WTC11 (cell line): ENCODE data around the gene ZPR1. TPM values are rescaled to one million over a fixed set of nuclear protein-coding genes. Genes with fewer than 3 reads are reported as not detected.

Source experiments
- ATAC-seq: fragments of 200-7000 bp; cut with Tn5 transposase; 2 replicates; pipeline ENCODE4 v1.10.0; 2021; ENCODE audit warnings: mild to moderate bottlenecking, moderate library complexity
- CTCF ChIA-PET: fragments of 300-600 bp; sonication (Branson Sonifier 250); formaldehyde crosslinking; loops from one replicate; lab custom pipeline; 2021; ENCODE audit warnings: antibody characterized with exemption; lab: Charles Lee
- POLR2A ChIA-PET: fragments of 350-600 bp; sonication (Branson Sonifier 250); formaldehyde crosslinking; loops from one replicate; lab custom pipeline; 2021; ENCODE audit warnings: antibody characterized with exemption; lab: Charles Lee
- DNase-seq: peaks from one replicate; pipeline ENCODE4 v3.0.0; 2021; ENCODE audit warnings: low spot score
- H3K27ac Mint-ChIP-seq: 2 replicates; pipeline ENCODE4 v1.8.0; 2021; ENCODE audit warnings: mixed read lengths
- H3K27me3 Mint-ChIP-seq: 2 replicates; pipeline ENCODE4 v1.8.0; 2021; ENCODE audit warnings: low read depth, mild to moderate bottlenecking, moderate library complexity, mixed read lengths
- H3K36me3 Mint-ChIP-seq: 2 replicates; pipeline ENCODE4 v1.8.0; 2021; ENCODE audit warnings: mixed read lengths
- H3K4me1 Mint-ChIP-seq: 2 replicates; pipeline ENCODE4 v1.8.0; 2022; ENCODE audit warnings: mixed read lengths
- H3K4me3 Mint-ChIP-seq: 2 replicates; pipeline ENCODE4 v1.8.0; 2021; ENCODE audit warnings: mild to moderate bottlenecking, moderate library complexity, mixed read lengths
- H3K9me3 Mint-ChIP-seq: 2 replicates; pipeline ENCODE4 v1.8.0; 2021; ENCODE audit warnings: mixed read lengths
- CBFB ChIP-seq: sonication (generic); formaldehyde crosslinking; IDR thresholded peaks from 2 replicates; pipeline ENCODE4 v1.8.1; 2022; ENCODE audit warnings: mild to moderate bottlenecking, low read depth, missing genetic modification reagents
- ETV6 ChIP-seq: sonication (generic); formaldehyde crosslinking; IDR thresholded peaks from 2 replicates; pipeline ENCODE4 v1.8.1; 2022; ENCODE audit warnings: mild to moderate bottlenecking, missing genetic modification reagents
- GABPB1 ChIP-seq: sonication (generic); formaldehyde crosslinking; IDR thresholded peaks from 2 replicates; pipeline ENCODE4 v1.8.1; 2023; ENCODE audit warnings: mild to moderate bottlenecking, missing genetic modification reagents
- HMGA2 ChIP-seq: fragments of 250-450 bp; sonication (Bioruptor Pico); IDR thresholded peaks from 2 replicates; pipeline ENCODE4 v1.4.0; 2021; ENCODE audit warnings: mild to moderate bottlenecking, moderate library complexity
- JAZF1 ChIP-seq: fragments of 250-450 bp; sonication (Bioruptor Pico); IDR thresholded peaks from 2 replicates; pipeline ENCODE4 v1.9.0; 2021; ENCODE audit warnings: moderate library complexity, mild to moderate bottlenecking, inconsistent platforms
- JUN ChIP-seq: sonication (generic); formaldehyde crosslinking; IDR thresholded peaks from 2 replicates; pipeline ENCODE4 v1.8.0; 2023; ENCODE audit warnings: mild to moderate bottlenecking, missing genetic modification reagents
- KAT7 ChIP-seq: sonication (generic); formaldehyde crosslinking; IDR thresholded peaks from 2 replicates; pipeline ENCODE4 v1.8.1; 2023; ENCODE audit warnings: missing genetic modification reagents, mild to moderate bottlenecking, borderline replicate concordance
- NFATC4 ChIP-seq: fragments of 250-450 bp; sonication (Bioruptor Pico); IDR thresholded peaks from 2 replicates; pipeline ENCODE4 v1.9.0; 2021; ENCODE audit warnings: mild to moderate bottlenecking
- NR3C1 ChIP-seq: sonication (generic); formaldehyde crosslinking; conservative IDR thresholded peaks from 2 replicates; pipeline ENCODE4 v1.8.1; 2023; ENCODE audit warnings: low read depth, mild to moderate bottlenecking, missing genetic modification reagents
- RORB ChIP-seq: fragments of 250-450 bp; sonication (Bioruptor Pico); IDR thresholded peaks from 2 replicates; pipeline ENCODE4 v1.9.0; 2021; ENCODE audit warnings: mild to moderate bottlenecking
- total RNA-seq: library from RNA; stranded (reverse); gene quantifications from 3 replicates; pipeline ENCODE4 v1.2.3, GENCODE V29; 2021
- TF ChIP-seq, protein P1 (sequence below): sonication (generic); formaldehyde crosslinking; IDR thresholded peaks from 2 replicates; pipeline ENCODE4 v1.8.0; 2023; ENCODE audit warnings: mild to moderate bottlenecking, missing genetic modification reagents
- TF ChIP-seq, protein P2 (sequence below): sonication (generic); formaldehyde crosslinking; IDR thresholded peaks from 2 replicates; pipeline ENCODE4 v1.8.1; 2023; ENCODE audit warnings: mild to moderate bottlenecking, missing genetic modification reagents
- TF ChIP-seq, protein P3 (sequence below): sonication (generic); formaldehyde crosslinking; IDR thresholded peaks from 2 replicates; pipeline ENCODE4 v1.8.1; 2022; ENCODE audit warnings: missing genetic modification reagents, borderline replicate concordance
- TF ChIP-seq, protein P4 (sequence below): sonication (generic); formaldehyde crosslinking; IDR thresholded peaks from 2 replicates; pipeline ENCODE4 v1.8.0; 2022; ENCODE audit warnings: mild to moderate bottlenecking, missing genetic modification reagents
- TF ChIP-seq, protein P5 (sequence below): fragments of 250-450 bp; sonication (Bioruptor Pico); IDR thresholded peaks from 2 replicates; pipeline ENCODE4 v1.8.0; 2021; ENCODE audit warnings: mild to moderate bottlenecking
- TF ChIP-seq, protein P6 (sequence below): sonication (generic); formaldehyde crosslinking; IDR thresholded peaks from 2 replicates; pipeline ENCODE4 v1.8.0; 2023; ENCODE audit warnings: missing genetic modification reagents, mild to moderate bottlenecking, borderline replicate concordance

ZPR1 gene
- total RNA-seq, 1 experiment from 2014 or later = 59.6 TPM

DNA sequence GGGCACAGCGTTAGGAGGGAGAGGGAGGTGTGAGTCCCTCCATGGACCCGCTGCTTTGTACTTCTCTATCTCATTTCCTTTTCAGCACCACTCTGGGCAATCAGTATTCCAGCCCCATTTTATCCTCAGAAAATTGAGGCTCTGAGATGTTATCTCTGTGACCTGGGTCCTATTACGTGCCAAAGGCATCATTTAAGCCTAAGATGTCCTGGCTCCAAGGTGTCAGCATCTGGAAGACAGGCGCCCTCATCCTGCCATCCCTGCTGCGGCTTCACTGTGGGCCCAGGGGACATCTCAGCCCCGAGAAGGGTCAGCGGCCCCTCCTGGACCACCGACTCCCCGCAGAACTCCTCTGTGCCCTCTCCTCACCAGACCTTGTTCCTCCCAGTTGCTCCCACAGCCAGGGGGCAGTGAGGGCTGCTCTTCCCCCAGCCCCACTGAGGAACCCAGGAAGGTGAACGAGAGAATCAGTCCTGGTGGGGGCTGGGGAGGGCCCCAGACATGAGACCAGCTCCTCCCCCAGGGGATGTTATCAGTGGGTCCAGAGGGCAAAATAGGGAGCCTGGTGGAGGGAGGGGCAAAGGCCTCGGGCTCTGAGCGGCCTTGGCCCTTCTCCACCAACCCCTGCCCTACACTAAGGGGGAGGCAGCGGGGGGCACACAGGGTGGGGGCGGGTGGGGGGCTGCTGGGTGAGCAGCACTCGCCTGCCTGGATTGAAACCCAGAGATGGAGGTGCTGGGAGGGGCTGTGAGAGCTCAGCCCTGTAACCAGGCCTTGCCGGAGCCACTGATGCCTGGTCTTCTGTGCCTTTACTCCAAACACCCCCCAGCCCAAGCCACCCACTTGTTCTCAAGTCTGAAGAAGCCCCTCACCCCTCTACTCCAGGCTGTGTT, 41.1 kb upstream of the ZPR1 start:
- no peaks in the 10 kb centered on the region for H3K36me3 Mint-ChIP-seq
- no peak overlapping the region for H3K4me3 Mint-ChIP-seq
- no peaks in the 10 kb centered on the region; the same call in 1 of the 2 replicates for H3K27me3 Mint-ChIP-seq
- CTCF ChIA-PET = interaction anchor here (0.8 to 1.7 kb wide), 4 partner anchors 13 to 277 kb away, joined by 3 to 10 read pairs (median 3); partner anchors contain the start of gene APOA5
- H3K9me3 Mint-ChIP-seq = peaks cover 3% of the 10 kb centered on the region; the same call in 1 of the 2 replicates
- no peaks in the 10 kb centered on the region for H3K4me1 Mint-ChIP-seq
- H3K27ac Mint-ChIP-seq = no peak overlapping the region
- DNase-seq (no peak), ATAC-seq (no peak; the same call in none of the 2 replicates)
- POLR2A ChIA-PET = no interaction called here
- TF ChIP-seq, protein P1, sequence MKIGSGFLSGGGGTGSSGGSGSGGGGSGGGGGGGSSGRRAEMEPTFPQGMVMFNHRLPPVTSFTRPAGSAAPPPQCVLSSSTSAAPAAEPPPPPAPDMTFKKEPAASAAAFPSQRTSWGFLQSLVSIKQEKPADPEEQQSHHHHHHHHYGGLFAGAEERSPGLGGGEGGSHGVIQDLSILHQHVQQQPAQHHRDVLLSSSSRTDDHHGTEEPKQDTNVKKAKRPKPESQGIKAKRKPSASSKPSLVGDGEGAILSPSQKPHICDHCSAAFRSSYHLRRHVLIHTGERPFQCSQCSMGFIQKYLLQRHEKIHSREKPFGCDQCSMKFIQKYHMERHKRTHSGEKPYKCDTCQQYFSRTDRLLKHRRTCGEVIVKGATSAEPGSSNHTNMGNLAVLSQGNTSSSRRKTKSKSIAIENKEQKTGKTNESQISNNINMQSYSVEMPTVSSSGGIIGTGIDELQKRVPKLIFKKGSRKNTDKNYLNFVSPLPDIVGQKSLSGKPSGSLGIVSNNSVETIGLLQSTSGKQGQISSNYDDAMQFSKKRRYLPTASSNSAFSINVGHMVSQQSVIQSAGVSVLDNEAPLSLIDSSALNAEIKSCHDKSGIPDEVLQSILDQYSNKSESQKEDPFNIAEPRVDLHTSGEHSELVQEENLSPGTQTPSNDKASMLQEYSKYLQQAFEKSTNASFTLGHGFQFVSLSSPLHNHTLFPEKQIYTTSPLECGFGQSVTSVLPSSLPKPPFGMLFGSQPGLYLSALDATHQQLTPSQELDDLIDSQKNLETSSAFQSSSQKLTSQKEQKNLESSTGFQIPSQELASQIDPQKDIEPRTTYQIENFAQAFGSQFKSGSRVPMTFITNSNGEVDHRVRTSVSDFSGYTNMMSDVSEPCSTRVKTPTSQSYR (CRISPR knock-in tag) = no peak
- TF ChIP-seq CBFB (CRISPR knock-in tag) = no peak
- peak; percentile 75 for TF ChIP-seq GABPB1 (CRISPR knock-in tag)
- TF ChIP-seq, protein P2, sequence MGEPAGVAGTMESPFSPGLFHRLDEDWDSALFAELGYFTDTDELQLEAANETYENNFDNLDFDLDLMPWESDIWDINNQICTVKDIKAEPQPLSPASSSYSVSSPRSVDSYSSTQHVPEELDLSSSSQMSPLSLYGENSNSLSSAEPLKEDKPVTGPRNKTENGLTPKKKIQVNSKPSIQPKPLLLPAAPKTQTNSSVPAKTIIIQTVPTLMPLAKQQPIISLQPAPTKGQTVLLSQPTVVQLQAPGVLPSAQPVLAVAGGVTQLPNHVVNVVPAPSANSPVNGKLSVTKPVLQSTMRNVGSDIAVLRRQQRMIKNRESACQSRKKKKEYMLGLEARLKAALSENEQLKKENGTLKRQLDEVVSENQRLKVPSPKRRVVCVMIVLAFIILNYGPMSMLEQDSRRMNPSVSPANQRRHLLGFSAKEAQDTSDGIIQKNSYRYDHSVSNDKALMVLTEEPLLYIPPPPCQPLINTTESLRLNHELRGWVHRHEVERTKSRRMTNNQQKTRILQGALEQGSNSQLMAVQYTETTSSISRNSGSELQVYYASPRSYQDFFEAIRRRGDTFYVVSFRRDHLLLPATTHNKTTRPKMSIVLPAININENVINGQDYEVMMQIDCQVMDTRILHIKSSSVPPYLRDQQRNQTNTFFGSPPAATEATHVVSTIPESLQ (CRISPR knock-in tag) = no peak

DNA sequence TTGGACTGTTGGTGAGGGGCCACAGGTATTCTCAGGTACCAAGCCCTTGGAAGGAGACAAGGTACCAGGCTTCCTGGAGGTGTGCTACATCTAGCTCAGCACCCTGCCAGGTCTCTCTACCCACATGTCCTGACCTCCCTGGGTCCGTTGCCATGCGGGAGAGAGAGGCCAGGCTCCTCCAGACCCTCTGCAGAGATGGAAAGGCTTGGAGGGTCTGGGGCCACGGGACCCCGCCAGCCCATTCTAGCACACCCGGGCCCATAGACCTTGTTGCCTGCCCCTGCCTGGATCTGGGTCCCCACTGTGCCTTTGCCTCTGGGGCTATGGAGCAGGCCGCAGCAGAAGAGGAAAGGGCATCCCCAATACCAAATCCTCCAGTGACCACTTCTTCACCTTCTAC, 39.6 kb upstream of the ZPR1 start:
- CTCF ChIA-PET = interaction anchor here (1.2 to 1.5 kb wide), 2 partner anchors 8 to 36 kb away, joined by 5 to 6 read pairs; partner anchors contain the start of gene APOA5
- POLR2A ChIA-PET = no interaction called here
- H3K27ac Mint-ChIP-seq = no peak overlapping the region
- H3K4me1 Mint-ChIP-seq = no peaks in the 10 kb centered on the region
- H3K4me3 Mint-ChIP-seq = no peak overlapping the region
- DNase-seq = no peak
- peaks cover 3% of the 10 kb centered on the region; the same call in 1 of the 2 replicates for H3K9me3 Mint-ChIP-seq
- no peaks in the 10 kb centered on the region for H3K36me3 Mint-ChIP-seq
- no peaks in the 10 kb centered on the region; the same call in 1 of the 2 replicates for H3K27me3 Mint-ChIP-seq
- no peak for ATAC-seq
- TF ChIP-seq NFATC4 (CRISPR knock-in tag) = no peak
- TF ChIP-seq ETV6 (CRISPR knock-in tag) = no peak
- no peak for TF ChIP-seq JAZF1
- TF ChIP-seq JUN (CRISPR knock-in tag) = no peak
- no peak for TF ChIP-seq NR3C1 (CRISPR knock-in tag)
- TF ChIP-seq, protein P3, sequence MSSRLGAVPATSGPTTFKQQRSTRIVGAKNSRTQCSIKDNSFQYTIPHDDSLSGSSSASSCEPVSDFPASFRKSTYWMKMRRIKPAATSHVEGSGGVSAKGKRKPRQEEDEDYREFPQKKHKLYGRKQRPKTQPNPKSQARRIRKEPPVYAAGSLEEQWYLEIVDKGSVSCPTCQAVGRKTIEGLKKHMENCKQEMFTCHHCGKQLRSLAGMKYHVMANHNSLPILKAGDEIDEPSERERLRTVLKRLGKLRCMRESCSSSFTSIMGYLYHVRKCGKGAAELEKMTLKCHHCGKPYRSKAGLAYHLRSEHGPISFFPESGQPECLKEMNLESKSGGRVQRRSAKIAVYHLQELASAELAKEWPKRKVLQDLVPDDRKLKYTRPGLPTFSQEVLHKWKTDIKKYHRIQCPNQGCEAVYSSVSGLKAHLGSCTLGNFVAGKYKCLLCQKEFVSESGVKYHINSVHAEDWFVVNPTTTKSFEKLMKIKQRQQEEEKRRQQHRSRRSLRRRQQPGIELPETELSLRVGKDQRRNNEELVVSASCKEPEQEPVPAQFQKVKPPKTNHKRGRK = no peak
- TF ChIP-seq KAT7 (CRISPR knock-in tag) = no peak
- TF ChIP-seq, protein P4, sequence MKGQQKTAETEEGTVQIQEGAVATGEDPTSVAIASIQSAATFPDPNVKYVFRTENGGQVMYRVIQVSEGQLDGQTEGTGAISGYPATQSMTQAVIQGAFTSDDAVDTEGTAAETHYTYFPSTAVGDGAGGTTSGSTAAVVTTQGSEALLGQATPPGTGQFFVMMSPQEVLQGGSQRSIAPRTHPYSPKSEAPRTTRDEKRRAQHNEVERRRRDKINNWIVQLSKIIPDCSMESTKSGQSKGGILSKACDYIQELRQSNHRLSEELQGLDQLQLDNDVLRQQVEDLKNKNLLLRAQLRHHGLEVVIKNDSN (CRISPR knock-in tag) = no peak
- no peak for TF ChIP-seq RORB (CRISPR knock-in tag)
- TF ChIP-seq, protein P2 (CRISPR knock-in tag) = no peak
- TF ChIP-seq, protein P5, sequence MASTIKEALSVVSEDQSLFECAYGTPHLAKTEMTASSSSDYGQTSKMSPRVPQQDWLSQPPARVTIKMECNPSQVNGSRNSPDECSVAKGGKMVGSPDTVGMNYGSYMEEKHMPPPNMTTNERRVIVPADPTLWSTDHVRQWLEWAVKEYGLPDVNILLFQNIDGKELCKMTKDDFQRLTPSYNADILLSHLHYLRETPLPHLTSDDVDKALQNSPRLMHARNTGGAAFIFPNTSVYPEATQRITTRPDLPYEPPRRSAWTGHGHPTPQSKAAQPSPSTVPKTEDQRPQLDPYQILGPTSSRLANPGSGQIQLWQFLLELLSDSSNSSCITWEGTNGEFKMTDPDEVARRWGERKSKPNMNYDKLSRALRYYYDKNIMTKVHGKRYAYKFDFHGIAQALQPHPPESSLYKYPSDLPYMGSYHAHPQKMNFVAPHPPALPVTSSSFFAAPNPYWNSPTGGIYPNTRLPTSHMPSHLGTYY (CRISPR knock-in tag) = no peak
- no peak for TF ChIP-seq HMGA2 (CRISPR knock-in tag)
- TF ChIP-seq, protein P6, sequence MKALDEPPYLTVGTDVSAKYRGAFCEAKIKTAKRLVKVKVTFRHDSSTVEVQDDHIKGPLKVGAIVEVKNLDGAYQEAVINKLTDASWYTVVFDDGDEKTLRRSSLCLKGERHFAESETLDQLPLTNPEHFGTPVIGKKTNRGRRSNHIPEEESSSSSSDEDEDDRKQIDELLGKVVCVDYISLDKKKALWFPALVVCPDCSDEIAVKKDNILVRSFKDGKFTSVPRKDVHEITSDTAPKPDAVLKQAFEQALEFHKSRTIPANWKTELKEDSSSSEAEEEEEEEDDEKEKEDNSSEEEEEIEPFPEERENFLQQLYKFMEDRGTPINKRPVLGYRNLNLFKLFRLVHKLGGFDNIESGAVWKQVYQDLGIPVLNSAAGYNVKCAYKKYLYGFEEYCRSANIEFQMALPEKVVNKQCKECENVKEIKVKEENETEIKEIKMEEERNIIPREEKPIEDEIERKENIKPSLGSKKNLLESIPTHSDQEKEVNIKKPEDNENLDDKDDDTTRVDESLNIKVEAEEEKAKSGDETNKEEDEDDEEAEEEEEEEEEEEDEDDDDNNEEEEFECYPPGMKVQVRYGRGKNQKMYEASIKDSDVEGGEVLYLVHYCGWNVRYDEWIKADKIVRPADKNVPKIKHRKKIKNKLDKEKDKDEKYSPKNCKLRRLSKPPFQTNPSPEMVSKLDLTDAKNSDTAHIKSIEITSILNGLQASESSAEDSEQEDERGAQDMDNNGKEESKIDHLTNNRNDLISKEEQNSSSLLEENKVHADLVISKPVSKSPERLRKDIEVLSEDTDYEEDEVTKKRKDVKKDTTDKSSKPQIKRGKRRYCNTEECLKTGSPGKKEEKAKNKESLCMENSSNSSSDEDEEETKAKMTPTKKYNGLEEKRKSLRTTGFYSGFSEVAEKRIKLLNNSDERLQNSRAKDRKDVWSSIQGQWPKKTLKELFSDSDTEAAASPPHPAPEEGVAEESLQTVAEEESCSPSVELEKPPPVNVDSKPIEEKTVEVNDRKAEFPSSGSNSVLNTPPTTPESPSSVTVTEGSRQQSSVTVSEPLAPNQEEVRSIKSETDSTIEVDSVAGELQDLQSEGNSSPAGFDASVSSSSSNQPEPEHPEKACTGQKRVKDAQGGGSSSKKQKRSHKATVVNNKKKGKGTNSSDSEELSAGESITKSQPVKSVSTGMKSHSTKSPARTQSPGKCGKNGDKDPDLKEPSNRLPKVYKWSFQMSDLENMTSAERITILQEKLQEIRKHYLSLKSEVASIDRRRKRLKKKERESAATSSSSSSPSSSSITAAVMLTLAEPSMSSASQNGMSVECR (CRISPR knock-in tag) = no peak
